ENCODE results near the gene CDC42EP4.

CDC42EP4 gene

GRCh38 chr17:73250851-73251640, 60.8 kb downstream of the CDC42EP4 start:
- no peaks in the 10 kb centered on the region for H3K9me3 ChIP-seq (ENCODE audit: low read length)
- no peaks in the 10 kb centered on the region for H3K27me3 ChIP-seq (ENCODE audit: insufficient read depth, low read length)
- no peaks in the 10 kb centered on the region for H3K4me1 ChIP-seq (ENCODE audit: insufficient read depth, low read length)
- peaks cover 22% of the 10 kb centered on the region for H3K36me3 ChIP-seq (ENCODE audit: insufficient read depth, low read length)
- no peak overlapping the region for H3K4me3 ChIP-seq (ENCODE audit: low read length)
- H2AFZ ChIP-seq (ENCODE audit: low read depth, low read length) = no peak overlapping the region

GRCh38 chr17:73249700-73250099, 62.1 kb downstream of the CDC42EP4 start:
- Histone ChIP-seq H3K27me3 (ENCODE audit: insufficient read depth, low read length) (no peaks in the 10 kb centered on the region), H2AFZ (ENCODE audit: low read depth, low read length) (no peak overlapping the region), H3K36me3 (ENCODE audit: insufficient read depth, low read length) (peaks cover 35% of the 10 kb centered on the region), H3K9me3 (ENCODE audit: low read length) (no peaks in the 10 kb centered on the region), H3K4me1 (ENCODE audit: insufficient read depth, low read length) (no peaks in the 10 kb centered on the region), H3K4me3 (ENCODE audit: low read length) (no peak overlapping the region)

- H2AFZ ChIP-seq (ENCODE audit: low read depth, low read length) = no peak overlapping the region
- no peak overlapping the region for H3K4me3 ChIP-seq (ENCODE audit: low read length)
- H3K4me1 ChIP-seq (ENCODE audit: insufficient read depth, low read length) = no peaks in the 10 kb centered on the region
- peaks cover 42% of the 10 kb centered on the region for H3K36me3 ChIP-seq (ENCODE audit: insufficient read depth, low read length)
- no peaks in the 10 kb centered on the region for H3K9me3 ChIP-seq (ENCODE audit: low read length)
- no peaks in the 10 kb centered on the region for H3K27me3 ChIP-seq (ENCODE audit: insufficient read depth, low read length)
These were observed 63.3 kb downstream of the CDC42EP4 start for GRCh38 chr17:73248532-73248931.

- no peaks in the 10 kb centered on the region for H3K4me1 ChIP-seq (ENCODE audit: insufficient read depth, low read length)
- H3K27me3 ChIP-seq (ENCODE audit: insufficient read depth, low read length) = no peaks in the 10 kb centered on the region
- H3K9me3 ChIP-seq (ENCODE audit: low read length) = no peaks in the 10 kb centered on the region
- no peak overlapping the region for H2AFZ ChIP-seq (ENCODE audit: low read depth, low read length)
- H3K36me3 ChIP-seq (ENCODE audit: insufficient read depth, low read length) = peaks cover 44% of the 10 kb centered on the region
- H3K4me3 ChIP-seq (ENCODE audit: low read length) = no peak overlapping the region
These were observed 64.1 kb downstream of the CDC42EP4 start for GRCh38 chr17:73247726-73248125.

GRCh38 chr17:73240561-73240960, 71.2 kb downstream of the CDC42EP4 start:
- H3K4me1 ChIP-seq (ENCODE audit: insufficient read depth, low read length) = no peaks in the 10 kb centered on the region
- H2AFZ ChIP-seq (ENCODE audit: low read depth, low read length) = no peak overlapping the region
- H3K36me3 ChIP-seq (ENCODE audit: insufficient read depth, low read length) = peaks cover 75% of the 10 kb centered on the region
- no peaks in the 10 kb centered on the region for H3K27me3 ChIP-seq (ENCODE audit: insufficient read depth, low read length)
- no peaks in the 10 kb centered on the region for H3K9me3 ChIP-seq (ENCODE audit: low read length)
- H3K4me3 ChIP-seq (ENCODE audit: low read length) = no peak overlapping the region

- H3K4me1 ChIP-seq (ENCODE audit: insufficient read depth, low read length) = peaks cover 12% of the 10 kb centered on the region
- H3K4me3 ChIP-seq (ENCODE audit: low read length) = no peak overlapping the region
- H3K36me3 ChIP-seq (ENCODE audit: insufficient read depth, low read length) = peaks cover 64% of the 10 kb centered on the region
- H3K27me3 ChIP-seq (ENCODE audit: insufficient read depth, low read length) = no peaks in the 10 kb centered on the region
- no peak overlapping the region for H2AFZ ChIP-seq (ENCODE audit: low read depth, low read length)
- no peaks in the 10 kb centered on the region for H3K9me3 ChIP-seq (ENCODE audit: low read length)
These were observed 74.1 kb downstream of the CDC42EP4 start for GRCh38 chr17:73237714-73238113.

- Histone ChIP-seq H3K27me3 (ENCODE audit: insufficient read depth, low read length) (no peaks in the 10 kb centered on the region), H3K4me1 (ENCODE audit: insufficient read depth, low read length) (peaks cover 21% of the 10 kb centered on the region), H3K4me3 (ENCODE audit: low read length) (no peak overlapping the region), H3K36me3 (ENCODE audit: insufficient read depth, low read length) (peaks cover 39% of the 10 kb centered on the region), H3K9me3 (ENCODE audit: low read length) (no peaks in the 10 kb centered on the region), H2AFZ (ENCODE audit: low read depth, low read length) (no peak overlapping the region)
These were observed 77.1 kb downstream of the CDC42EP4 start for GRCh38 chr17:73234736-73235135.

Data from neuron (in vitro differentiated cells).